NCI-H510A treated with DMSO at 0.1 percent for 48 hours (cell line): ENCODE results near the gene CCN6.

Source experiments
- DNase-seq: peaks from one replicate; lab custom pipeline; 2025; lab: John Stamatoyannopoulos, UW

CCN6 gene

DNA sequence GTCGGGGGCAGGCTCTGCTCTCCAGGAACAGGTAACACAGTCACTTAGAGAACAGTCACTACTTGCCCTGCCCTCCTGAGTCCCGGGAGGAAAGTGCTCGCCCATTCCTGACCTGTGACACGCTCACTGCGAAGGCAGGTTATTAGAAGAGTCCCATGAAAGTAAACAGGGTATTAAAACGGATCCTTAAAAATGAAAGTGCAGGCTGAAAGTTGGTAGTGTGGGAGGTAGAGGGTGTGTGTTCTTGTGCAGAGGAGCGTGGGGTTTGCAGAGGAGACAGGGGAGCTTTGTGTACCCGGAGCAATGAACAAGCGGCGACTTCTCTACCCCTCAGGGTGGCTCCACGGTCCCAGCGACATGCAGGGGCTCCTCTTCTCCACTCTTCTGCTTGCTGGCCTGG is at the start of gene CCN6:
CCN6 (plus strand) TSS at position 104 of the 400 bp plus-strand sequence; CDS start at position 358, 254 bp downstream.
- DNase-seq = no peak

DNA sequence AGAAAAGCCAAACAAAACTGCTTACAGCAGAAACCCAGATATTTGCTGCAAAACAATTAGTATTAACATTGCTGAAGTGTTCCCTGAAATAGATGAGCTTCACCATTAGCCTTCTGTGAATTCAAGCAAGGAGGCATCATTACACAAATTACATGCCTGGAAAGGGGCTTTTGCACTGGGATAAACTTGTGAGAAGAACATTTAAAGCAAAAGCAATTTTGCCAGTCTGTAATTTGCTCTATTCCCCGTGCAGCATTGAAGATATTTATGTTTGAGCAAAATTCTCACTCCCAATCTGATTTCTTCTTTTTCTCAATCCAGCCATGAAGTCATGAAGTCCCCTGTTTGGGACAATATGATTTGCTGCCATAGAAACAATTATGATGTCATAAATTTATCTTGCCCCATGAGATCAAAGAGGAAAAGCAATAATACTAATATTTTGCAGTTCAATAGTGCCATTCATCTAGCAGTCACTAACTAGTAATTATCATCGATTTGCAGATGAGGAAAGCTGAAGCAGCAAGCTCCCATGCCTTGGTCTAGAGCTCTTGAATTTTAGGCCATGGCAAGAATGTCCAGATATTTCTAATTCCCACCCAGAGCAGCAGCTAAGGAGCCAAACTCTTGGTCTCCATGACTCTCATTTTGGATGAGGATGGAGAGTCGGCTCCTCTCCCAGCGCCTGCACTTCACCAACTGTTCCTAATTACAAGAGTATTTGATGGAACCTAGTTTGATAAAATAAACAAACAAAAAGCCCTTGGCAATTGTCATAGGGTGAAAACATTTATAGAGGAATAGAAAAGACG is 49.5 kb upstream of the CCN6 start:
- DNase-seq = no peak

DNA sequence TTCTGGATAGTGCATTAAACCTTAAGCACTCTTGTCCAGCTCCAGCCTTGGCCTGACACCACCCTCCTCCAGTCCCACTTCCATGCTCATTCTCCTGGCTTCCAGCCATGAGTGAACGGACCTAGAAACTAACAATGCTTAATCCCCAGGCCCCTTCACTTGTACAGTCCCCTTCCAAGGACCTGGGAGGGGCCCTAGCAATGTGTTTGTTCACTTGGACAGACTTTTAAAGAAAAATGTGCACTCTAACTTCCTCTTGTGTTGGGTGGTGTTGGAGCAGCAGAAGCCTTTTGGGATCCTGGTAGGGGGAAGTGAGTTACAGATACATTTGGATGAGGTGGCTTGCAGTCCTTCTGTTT is 48.9 kb upstream of the CCN6 start:
- DNase-seq = no peak

GRCh38 chr6:112007254-112007653 is 46.6 kb upstream of the CCN6 start:
- no peak for DNase-seq

DNA sequence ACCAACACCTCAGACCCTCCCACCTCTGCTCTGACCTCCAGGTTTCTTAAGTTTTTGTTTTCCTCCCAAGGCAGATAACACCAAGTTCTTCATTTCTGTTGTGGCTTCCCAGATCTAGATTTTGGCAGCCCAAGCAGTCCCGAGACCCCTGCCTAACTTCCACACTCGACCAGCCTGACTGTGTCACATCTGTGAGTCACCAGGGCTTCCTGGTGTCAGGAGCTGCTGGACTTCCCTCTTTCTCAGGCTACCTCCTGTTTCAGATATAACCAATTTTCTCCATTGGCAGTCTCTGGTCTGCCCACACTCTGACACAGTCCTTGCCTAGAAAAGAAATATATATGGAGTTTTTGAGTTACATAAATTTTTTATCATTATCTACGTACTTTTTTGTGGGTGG is 46.1 kb upstream of the CCN6 start:
- no peak for DNase-seq

DNA sequence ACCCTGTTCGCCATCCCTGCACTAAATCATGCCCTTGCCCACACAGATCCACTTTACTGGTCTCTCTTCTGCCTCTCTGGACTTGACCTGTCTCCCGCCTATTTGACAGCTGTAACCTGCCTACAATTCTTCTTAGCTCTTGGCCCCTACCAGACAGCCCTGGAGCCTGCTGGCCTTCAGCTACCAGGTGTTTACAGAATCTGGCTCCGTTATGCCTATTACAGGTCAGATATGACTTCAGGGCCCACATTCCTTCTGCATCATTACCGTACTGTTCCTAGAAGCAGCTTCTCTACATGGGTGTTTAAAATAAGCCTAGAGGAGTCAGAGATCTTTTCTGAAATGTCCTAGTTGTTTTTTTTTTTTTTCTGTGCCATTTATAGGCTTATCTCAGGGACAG is 45.4 kb upstream of the CCN6 start:
- no peak for DNase-seq

GRCh38 chr6:112010328-112010727 is 43.6 kb upstream of the CCN6 start:
- no peak for DNase-seq

GRCh38 chr6:112013051-112013450 is 40.9 kb upstream of the CCN6 start:
- DNase-seq = no peak

- DNase-seq = no peak
Observed at GRCh38 chr6:112014483-112014882, 39.4 kb upstream of the CCN6 start.

DNA sequence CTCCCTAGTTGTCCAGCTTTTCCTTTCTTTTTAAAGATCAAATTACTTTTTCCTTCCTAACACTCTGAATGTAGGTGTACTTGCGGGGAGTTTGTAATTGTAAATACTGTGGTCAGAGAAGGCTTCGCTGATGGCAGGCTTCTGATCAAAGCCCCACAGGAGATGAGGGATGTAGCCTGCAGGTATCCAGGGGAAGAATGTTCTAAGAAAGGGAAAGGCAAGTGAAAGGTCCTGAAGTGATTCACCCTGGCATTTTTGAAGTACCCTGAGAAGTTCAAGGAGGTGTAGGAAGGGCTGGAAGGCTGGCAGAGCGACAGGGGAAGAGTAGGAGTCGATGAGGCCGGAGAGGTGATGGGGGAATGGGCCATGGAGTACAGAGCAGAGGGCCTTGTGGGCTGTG is 38.2 kb upstream of the CCN6 start:
- no peak for DNase-seq

DNA sequence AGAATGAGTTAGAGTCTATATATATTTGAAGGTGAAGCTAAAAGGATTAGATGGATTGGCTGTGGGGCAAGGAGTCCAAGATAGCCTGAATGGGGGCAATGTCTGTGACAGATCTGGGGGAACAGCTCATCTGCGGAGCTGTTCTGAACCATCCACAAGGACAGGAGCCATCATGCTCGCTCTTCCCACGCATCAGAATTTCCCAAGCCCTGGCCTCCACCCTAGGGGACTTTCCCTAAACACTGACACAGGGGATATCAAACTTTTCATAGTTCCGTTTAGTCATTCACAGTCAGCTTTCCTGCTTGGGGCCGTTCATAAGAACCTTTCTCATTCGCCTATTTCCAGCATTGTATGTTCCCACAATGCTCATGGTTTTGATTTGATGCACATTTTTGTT is 37.6 kb upstream of the CCN6 start:
- no peak for DNase-seq

DNA sequence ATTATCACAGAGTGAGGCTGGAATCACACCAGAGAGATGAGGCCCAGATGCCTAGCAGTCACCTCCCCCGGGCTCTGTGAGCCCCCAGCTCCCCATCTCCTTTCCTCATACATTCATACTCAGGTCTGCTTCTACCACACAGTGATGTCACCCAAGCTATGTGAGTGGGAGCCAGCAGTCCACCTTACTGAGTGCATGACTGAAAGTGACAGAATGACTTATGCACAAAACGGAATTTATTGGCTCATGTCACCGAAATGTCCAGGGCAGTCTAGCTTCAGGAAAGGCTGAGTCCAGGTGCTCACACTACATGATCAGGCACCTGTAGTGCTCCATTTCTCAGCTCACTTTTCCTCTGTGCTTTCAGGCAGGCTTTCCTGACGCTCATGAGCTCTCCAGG is 36.7 kb upstream of the CCN6 start:
- DNase-seq = no peak

GRCh38 chr6:112017760-112018537 is 36.0 kb upstream of the CCN6 start:
- no peak for DNase-seq

- no peak for DNase-seq
Observed at GRCh38 chr6:112018619-112019416, 35.1 kb upstream of the CCN6 start.

DNA sequence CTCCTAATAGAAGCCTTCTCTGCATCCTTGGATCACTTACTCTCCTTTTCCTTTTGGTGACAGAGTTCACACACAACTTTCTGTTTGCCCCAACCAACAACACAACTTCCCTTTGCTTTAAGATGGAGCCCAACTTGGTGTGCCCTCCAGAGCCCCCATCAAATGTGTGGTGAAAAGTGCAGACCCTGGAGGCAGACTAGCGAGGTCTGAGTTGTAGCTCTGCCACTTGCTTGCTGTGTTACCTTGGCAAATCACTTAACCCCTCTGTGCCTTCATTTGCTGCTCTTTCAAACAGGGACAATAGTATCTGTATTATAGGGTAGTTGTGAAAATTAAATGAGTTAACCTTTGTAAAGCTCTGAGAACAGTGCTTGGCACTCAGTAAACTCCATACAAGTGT is 34.3 kb upstream of the CCN6 start:
- no peak for DNase-seq

GRCh38 chr6:112021691-112022310 is 32.1 kb upstream of the CCN6 start:
- DNase-seq = no peak

DNA sequence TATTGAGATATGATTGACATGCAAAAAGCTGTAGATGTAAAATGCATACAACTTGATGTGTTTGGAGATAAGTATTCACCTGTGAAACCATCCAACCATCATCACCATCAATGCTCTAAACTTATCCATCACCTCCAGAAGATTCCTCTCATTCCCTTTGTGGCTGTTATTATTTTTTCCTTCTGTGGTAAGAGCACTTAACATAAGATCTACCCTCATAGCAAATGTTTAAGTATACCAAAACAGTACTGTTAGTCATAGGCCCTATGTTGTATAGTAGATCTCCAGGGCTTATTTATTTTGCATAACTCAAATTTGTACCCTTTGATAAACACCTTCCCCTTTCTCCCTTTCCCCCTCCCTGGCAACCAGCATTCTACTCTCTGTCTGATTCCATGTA is 31.2 kb upstream of the CCN6 start:
- no peak for DNase-seq

DNA sequence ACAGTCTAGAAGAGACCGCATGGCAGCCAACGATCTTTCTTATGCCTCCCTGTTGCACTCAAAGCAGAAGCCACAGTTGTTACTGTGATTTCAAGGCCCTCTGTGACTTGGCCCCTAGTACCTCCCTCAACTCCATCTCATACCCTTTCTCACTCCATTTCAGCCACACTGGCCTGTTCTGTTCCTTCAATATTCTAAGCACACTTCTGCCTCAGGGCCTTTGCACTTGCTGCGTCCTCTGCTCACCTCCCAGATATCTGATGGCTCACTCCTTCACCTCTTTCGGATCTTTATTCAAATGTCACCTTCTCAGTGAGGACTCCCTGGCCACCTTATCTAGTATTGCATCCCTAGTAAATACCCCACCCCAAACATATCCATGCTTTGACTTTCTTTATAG is 29.4 kb upstream of the CCN6 start:
- DNase-seq = no peak

GRCh38 chr6:112026933-112027332 is 27.0 kb upstream of the CCN6 start:
- no peak for DNase-seq

DNA sequence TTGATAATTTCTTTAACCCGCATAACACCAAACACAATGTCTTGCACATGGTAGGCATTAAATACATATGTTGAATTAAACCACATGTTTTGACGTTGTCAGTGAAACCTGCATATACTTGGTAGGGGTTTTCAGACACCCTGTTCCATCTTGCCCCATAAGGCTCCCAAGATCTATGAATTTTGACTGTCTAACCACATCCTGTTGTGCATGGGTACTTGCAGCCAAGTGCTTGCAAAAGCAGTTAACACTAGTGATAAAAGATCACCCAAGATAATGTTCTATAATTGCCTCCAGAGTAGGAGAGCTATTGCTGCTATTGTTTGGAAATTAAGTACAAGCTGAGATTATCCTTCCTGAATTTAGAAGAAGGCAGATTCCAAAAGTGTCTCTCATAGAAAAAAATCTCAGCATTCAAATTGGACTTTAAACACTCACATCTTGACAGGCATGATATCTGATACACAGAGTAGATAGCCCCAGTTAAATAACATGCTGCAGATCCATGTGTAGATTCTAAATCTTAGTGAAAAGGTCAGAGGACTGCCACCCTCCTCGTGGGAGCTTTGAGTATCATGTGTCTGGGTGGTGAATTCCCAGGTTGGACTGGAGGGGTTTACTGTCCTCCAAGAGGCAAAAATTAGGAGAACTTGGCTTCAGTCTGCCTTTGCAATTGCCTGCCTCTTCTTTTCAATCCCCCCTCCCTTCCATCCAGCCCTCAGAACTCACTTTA is 25.8 kb upstream of the CCN6 start:
- no peak for DNase-seq

- DNase-seq = no peak
Observed at GRCh38 chr6:112029045-112029822, 24.7 kb upstream of the CCN6 start.
